B cell (primary cell): ENCODE data around the gene CHCHD6. TPM values are rescaled to one million over a fixed set of nuclear protein-coding genes. Genes with fewer than 3 reads are reported as not detected.

Source experiments
- ATAC-seq: fragments of 200-7000 bp; cut with Tn5 transposase; one replicate; pipeline ENCODE4 v1.10.0; 2021; ENCODE audit warnings: low read depth, mild to moderate bottlenecking, moderate number of reproducible peaks, moderate library complexity
- CTCF ChIA-PET: fragments of 350-600 bp; sonication (Branson Sonifier 250); formaldehyde crosslinking; loops from one replicate; lab custom pipeline; 2021; ENCODE audit warnings: antibody characterized with exemption, inconsistent platforms; lab: Charles Lee
- POLR2A ChIA-PET: fragments of 350-600 bp; sonication (Branson Sonifier 250); formaldehyde crosslinking; loops from one replicate; lab custom pipeline; 2021; ENCODE audit warnings: antibody characterized with exemption; lab: Charles Lee
- DNase-seq: peaks from one replicate; pipeline ENCODE4 v3.0.0; 2013
- H2AFZ ChIP-seq: 2 replicates; pipeline ENCODE4 v1.6.1; 2012; ENCODE audit warnings: mild to moderate bottlenecking, low read depth, low read length; ENCODE audit not compliant: insufficient read depth, poor library complexity, severe bottlenecking
- H3K27ac ChIP-seq, 2 donors: 1 replicate in 1 of 2; 2 replicates in 1 of 2; pipeline ENCODE4 v1.5.1; 2012 to 2013; ENCODE audit warnings: low read length in 2 of 2, mild to moderate bottlenecking in 2 of 2, moderate library complexity in 1 of 2
- H3K27me3 ChIP-seq, 4 experiments: fragments of 200-600 bp in 1 of 4; sonication (generic) in 1 of 4; replicated peaks in 1 of 4; 1 replicate in 2 of 4; 2 replicates in 2 of 4; pipeline versions ENCODE4 v1.6.1 to v1.7.0; 2013 to 2016; ENCODE audit warnings: low read length in 3 of 4, mild to moderate bottlenecking in 2 of 4, mixed read lengths in 1 of 4, moderate library complexity in 1 of 4; ENCODE audit not compliant: insufficient read depth in 4 of 4, control insufficient read depth in 3 of 4; ENCODE audit errors: control extremely low read depth in 1 of 4
- H3K36me3 ChIP-seq, 2 experiments: replicated peaks in 1 of 2; 1 replicate in 1 of 2; 2 replicates in 1 of 2; pipeline versions ENCODE4 v1.6.1 to v1.7.1; 2013; ENCODE audit warnings: low read length in 1 of 2; ENCODE audit not compliant: insufficient read depth in 2 of 2, control insufficient read depth in 1 of 2; ENCODE audit errors: control extremely low read depth in 1 of 2, extremely low read depth in 1 of 2
- H3K4me1 ChIP-seq, 2 donors: fragments of 200-600 bp in 1 of 2; sonication (generic) in 1 of 2; 1 replicate in 1 of 2; 2 replicates in 1 of 2; pipeline versions ENCODE4 v1.5.1 to v1.6.1; 2013 to 2017; ENCODE audit warnings: low read length in 2 of 2; ENCODE audit not compliant: control insufficient read depth in 2 of 2, insufficient read depth in 2 of 2
- H3K4me2 ChIP-seq: replicated peaks from 2 replicates; pipeline ENCODE3; 2012; ENCODE audit warnings: mild to moderate bottlenecking, low read depth, low read length; ENCODE audit not compliant: poor library complexity, severe bottlenecking
- H3K4me3 ChIP-seq, 5 experiments: fragments of 200-600 bp in 1 of 5; sonication (generic) in 1 of 5; 1 replicate in 3 of 5; 2 replicates in 2 of 5; pipeline versions ENCODE4 v1.5.1 to v1.7.0; 2011 to 2016; ENCODE audit warnings: low read length in 4 of 5, mild to moderate bottlenecking in 4 of 5, low read depth in 2 of 5, control low read depth in 1 of 5, moderate library complexity in 1 of 5; ENCODE audit not compliant: insufficient read depth in 1 of 5; ENCODE audit errors: control extremely low read depth in 1 of 5, extremely low read depth in 1 of 5
- H3K79me2 ChIP-seq: fragments of 200-600 bp; sonication (generic); one replicate; pipeline ENCODE4 v1.6.0; 2016; ENCODE audit warnings: low read length; ENCODE audit not compliant: control insufficient read depth, insufficient read depth
- H3K9ac ChIP-seq: fragments of 200-600 bp; sonication (generic); 2 replicates; pipeline ENCODE4 v1.6.1; 2017; ENCODE audit warnings: mild to moderate bottlenecking, low read length, moderate library complexity
- H3K9me3 ChIP-seq, 3 donors: one replicate each; pipeline versions ENCODE4 v1.6.1 to v1.7.1; 2013; ENCODE audit warnings: low read length in 2 of 3; ENCODE audit not compliant: control insufficient read depth in 2 of 3, insufficient read depth in 1 of 3; ENCODE audit errors: control extremely low read depth in 1 of 3
- H4K20me1 ChIP-seq: 2 replicates; pipeline ENCODE4 v1.6.0; 2012; ENCODE audit warnings: mild to moderate bottlenecking, low read length; ENCODE audit not compliant: insufficient read depth, control insufficient read depth, poor library complexity, severe bottlenecking
- H3K27ac Mint-ChIP-seq: one replicate; pipeline ENCODE4 v1.8.0; 2021; ENCODE audit warnings: mixed read lengths
- H3K27me3 Mint-ChIP-seq: one replicate; pipeline ENCODE4 v1.8.0; 2021; ENCODE audit warnings: mixed read lengths
- H3K4me1 Mint-ChIP-seq: one replicate; pipeline ENCODE4 v1.8.0; 2021; ENCODE audit warnings: mixed read lengths
- H3K4me3 Mint-ChIP-seq: one replicate; pipeline ENCODE4 v1.8.0; 2021; ENCODE audit warnings: mixed read lengths
- H3K9me3 Mint-ChIP-seq: one replicate; pipeline ENCODE4 v1.8.0; 2022; ENCODE audit warnings: mixed read lengths; ENCODE audit not compliant: insufficient read depth
- CTCF ChIP-seq: fragments of 200-600 bp; IDR thresholded peaks from one replicate; pipeline ENCODE4 v1.8.0; 2022; ENCODE audit warnings: antibody characterized with exemption, mild to moderate bottlenecking
- EZH2 ChIP-seq: IDR thresholded peaks from 2 replicates; pipeline ENCODE4 v1.6.1; 2012; ENCODE audit warnings: borderline replicate concordance, low read depth, mild to moderate bottlenecking, moderate library complexity, low read length; ENCODE audit not compliant: insufficient read depth, poor library complexity, severe bottlenecking
- WGBS: methylation state at CpG from one replicate; pipeline ENCODE4 v1.1.5; 2013; ENCODE audit warnings: missing lambda C conversion rate; ENCODE audit not compliant: insufficient coverage; 5-methylcytosine and 5-hydroxymethylcytosine counted together
- intact Hi-C: fragments of 100-400 bp; cut with micrococcal nuclease; formaldehyde crosslinking; loops from one replicate; pipeline ENCODE4 v1.10.0; 2022
- polyA plus RNA-seq: library from polyadenylated mRNA; depleted of rRNA; stranded (reverse); fragments of >200 nt; gene quantifications from 2 replicates; pipeline ENCODE4 v1.2.3, GENCODE V29; 2012
- total RNA-seq, 2 donors: library from RNA; stranded (reverse); fragments of 120-200 nt in 1 of 2; gene quantifications; 1 replicate in 1 of 2; 2 replicates in 1 of 2; pipeline versions ENCODE4 v1.2.3 to v1.2.4, GENCODE V29; 2013 to 2022

CHCHD6 gene
- total and polyA plus RNA-seq, 2 donors (not counting 1 experiment from before 2014, with no cell fraction given): 8.0 to 13.5 TPM

- Mint-ChIP-seq H3K9me3 (no peaks in the 10 kb centered on the region), H3K4me3 (no peak overlapping the region), H3K4me1 (no peaks in the 10 kb centered on the region), H3K27me3 (peaks cover 60% of the 10 kb centered on the region), H3K27ac (no peak overlapping the region)
- Histone ChIP-seq H3K4me3 (no peak overlapping the region), H3K79me2 (no peaks in the 10 kb centered on the region), H3K9ac (no peak overlapping the region), H3K4me1 (no peaks in the 10 kb centered on the region), H3K27me3 (peaks cover 0 to 17% (median 10%) of the 10 kb centered on the region in 4 experiments), H2AFZ (no peak overlapping the region), H4K20me1 (no peaks in the 10 kb centered on the region), H3K9me3 (peaks cover 0 to 2% (median 0%) of the 10 kb centered on the region in 3 donors), H3K36me3 (no peaks in the 10 kb centered on the region), H3K27ac (no peak overlapping the region), H3K4me2 (no peak overlapping the region)
- no peak for TF ChIP-seq CTCF
- ChIA-PET POLR2A (no interaction called here), CTCF (no interaction called here)
- intact Hi-C loops: no loop called here
- no CpG with 5 or more reads among the region's 3 CpGs for WGBS
- DNase-seq (no peak), ATAC-seq (no peak)
Measured at GRCh38 chr3:126693921-126694320, 10.1 kb upstream of the CHCHD6 start.

GRCh38 chr3:126696701-126697267, 7.3 kb upstream of the CHCHD6 start:
- Histone ChIP-seq H3K9ac (no peak overlapping the region), H3K4me3 (no peak overlapping the region), H3K4me2 (no peak overlapping the region), H4K20me1 (no peaks in the 10 kb centered on the region), H3K9me3 (peaks cover 0 to 2% (median 0%) of the 10 kb centered on the region in 3 donors), H3K27me3 (peaks cover 0 to 21% (median 14%) of the 10 kb centered on the region in 4 experiments), H3K27ac (no peak overlapping the region), H3K4me1 (no peaks in the 10 kb centered on the region), H3K36me3 (no peaks in the 10 kb centered on the region), H3K79me2 (no peaks in the 10 kb centered on the region), H2AFZ (no peak overlapping the region)
- Mint-ChIP-seq H3K4me1 (no peaks in the 10 kb centered on the region), H3K9me3 (no peaks in the 10 kb centered on the region), H3K27me3 (peaks cover 59% of the 10 kb centered on the region), H3K27ac (no peak overlapping the region), H3K4me3 (no peak overlapping the region)
- CTCF ChIA-PET: no interaction called here
- intact Hi-C loops: no loop called here
- DNase-seq (no peak), ATAC-seq (no peak)
- WGBS: 91% methylated on average over 5 of the region's 5 CpGs
- TF ChIP-seq CTCF: no peak
- no peak for TF ChIP-seq EZH2
- POLR2A ChIA-PET: no interaction called here
